ENCODE data around the gene C9orf153.

C9orf153 gene

DNA sequence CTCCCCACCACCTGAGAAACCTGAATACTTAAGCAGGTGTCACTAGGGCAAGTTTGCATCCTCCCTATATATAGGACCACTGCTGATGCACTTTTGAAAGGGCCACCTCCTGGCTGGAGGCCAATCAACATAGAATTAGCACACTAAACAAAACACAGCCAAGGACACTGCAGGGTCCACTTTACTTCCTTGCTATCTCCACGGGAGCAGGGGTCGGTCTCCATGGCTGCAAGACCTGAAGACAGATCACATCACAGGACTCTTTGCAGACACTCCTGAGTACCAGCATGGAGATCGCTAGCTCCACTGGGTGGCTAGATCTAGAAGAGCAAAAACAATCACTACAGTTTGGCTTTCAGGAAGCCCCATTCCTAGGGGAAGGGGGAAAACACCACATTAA, 72.3 kb downstream of the C9orf153 start:
- peak; percentile 43 for DNase-seq (ENCODE audit: low spot score)

- no peak for DNase-seq (ENCODE audit: low spot score)
Measured at GRCh38 chr9:86186696-86187095, 72.8 kb downstream of the C9orf153 start.

- no peak for DNase-seq (ENCODE audit: low spot score)
Measured at GRCh38 chr9:86185872-86186271, 73.6 kb downstream of the C9orf153 start.

DNA sequence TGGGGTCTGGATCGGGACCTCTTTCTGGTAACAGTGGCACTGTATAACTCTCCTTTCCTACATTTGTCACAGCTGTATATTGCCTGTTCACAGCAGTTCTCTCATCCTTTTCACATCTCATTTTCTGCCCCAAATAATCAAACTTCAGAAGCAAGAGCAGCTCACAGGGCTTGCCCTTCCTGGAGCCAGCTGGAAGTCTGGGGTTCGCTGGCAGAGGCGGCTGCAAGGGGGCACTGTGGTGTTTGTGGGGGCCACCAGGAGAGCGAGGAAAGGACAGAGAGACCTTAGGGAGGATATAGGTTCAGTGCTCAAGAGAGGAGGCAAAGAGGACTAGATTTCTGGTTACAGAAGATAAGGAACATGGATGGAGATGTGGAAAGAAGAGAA, 75.3 kb downstream of the C9orf153 start:
- DNase-seq (ENCODE audit: low spot score) = no peak

GRCh38 chr9:86183229-86184137, 76.0 kb downstream of the C9orf153 start:
- no peak for DNase-seq (ENCODE audit: low spot score)

- no peak for DNase-seq (ENCODE audit: low spot score)
Measured at GRCh38 chr9:86181379-86182315, 77.8 kb downstream of the C9orf153 start.

DNA sequence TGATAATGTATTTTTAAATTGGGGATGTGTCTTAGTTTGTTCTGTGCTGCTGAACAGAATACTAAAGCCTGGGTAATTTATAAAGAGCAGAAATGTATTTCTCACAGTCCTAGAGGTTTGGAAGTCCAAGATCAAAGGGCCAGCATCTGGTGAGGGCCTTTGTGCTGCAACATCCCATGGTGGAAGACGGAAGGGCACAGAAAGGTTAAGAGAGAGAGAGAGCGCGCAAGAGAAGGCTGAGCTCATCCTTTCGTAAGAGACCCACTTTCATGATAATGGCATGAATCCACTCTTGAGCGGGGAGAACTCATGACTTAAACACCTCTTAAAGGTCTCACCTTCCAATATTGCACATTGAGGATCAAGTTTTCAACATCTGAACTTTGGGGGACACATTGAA, 81.0 kb downstream of the C9orf153 start:
- no peak for DNase-seq (ENCODE audit: low spot score)

- no peak for DNase-seq (ENCODE audit: low spot score)
Measured at GRCh38 chr9:86177995-86178394, 81.5 kb downstream of the C9orf153 start.

- DNase-seq (ENCODE audit: low spot score) = no peak
Measured at GRCh38 chr9:86176468-86176867, 83.0 kb downstream of the C9orf153 start.

- DNase-seq (ENCODE audit: low spot score) = no peak
Measured at GRCh38 chr9:86175743-86176456, 83.6 kb downstream of the C9orf153 start.

DNA sequence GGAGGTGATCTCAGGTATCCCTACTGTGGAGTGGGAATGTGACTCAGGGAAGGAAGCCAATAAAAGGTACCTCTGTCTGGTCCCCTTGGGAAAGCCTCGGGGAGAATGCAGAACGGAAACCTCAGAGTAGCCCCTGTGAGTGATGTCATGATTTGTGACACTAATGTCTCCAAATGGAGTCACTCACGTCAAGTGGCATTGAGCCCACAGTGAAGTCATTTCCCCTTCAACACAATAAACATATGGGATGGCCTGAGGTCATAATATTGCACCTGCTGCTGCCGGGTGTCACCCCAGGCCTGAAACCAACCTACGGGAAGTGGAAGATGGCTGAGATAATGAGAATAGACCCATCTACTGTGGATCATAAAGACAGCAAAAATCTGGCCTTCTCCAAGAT, 84.2 kb downstream of the C9orf153 start:
- DNase-seq (ENCODE audit: low spot score) = no peak

Measured in HuH-7 (cell line).